Endothelial cell of umbilical vein (primary cell): Measurements from ENCODE around the gene BICRA. TPM values are rescaled to one million over a fixed set of nuclear protein-coding genes. Genes with fewer than 3 reads are reported as not detected.

ENCODE experiments used
- BruUV-seq: library from RNA; stranded (reverse); fragments of 400-500 nt; replicated peaks from 2 replicates; lab custom pipeline; 2021; lab: Mats Ljungman, UMichigan
- CTCF ChIA-PET: fragments of 300-600, 350-600 bp; sonication (Branson Sonifier 250); formaldehyde crosslinking; loops from one replicate; lab custom pipeline; 2021; ENCODE audit warnings: antibody characterized with exemption, inconsistent platforms; lab: Charles Lee
- POLR2A ChIA-PET: fragments of 300-600, 350-600 bp; sonication (Branson Sonifier 250); formaldehyde crosslinking; loops from one replicate; lab custom pipeline; 2021; ENCODE audit warnings: antibody characterized with exemption, inconsistent platforms; lab: Charles Lee
- DNase-seq: peaks from one replicate; pipeline ENCODE4 v3.0.0-alpha.2; 2011; ENCODE audit warnings: low read depth, low spot score
- FAIRE-seq: peaks from 2 replicates; lab custom pipeline; 2011; peaks lifted over from hg19 to GRCh38; lab: Jason Lieb, UNC
- H2AFZ ChIP-seq: 2 replicates; pipeline ENCODE4 v1.6.0; 2012; ENCODE audit warnings: low read depth, low read length, control low read depth, inconsistent platforms
- H3K27ac ChIP-seq: 2 replicates; pipeline ENCODE4 v1.5.1; 2011; ENCODE audit warnings: low read depth, mild to moderate bottlenecking, control low read depth, low read length, moderate library complexity; ENCODE audit not compliant: insufficient read depth
- H3K27me3 ChIP-seq, 2 experiments: 2 replicates each; pipeline versions ENCODE4 v1.6.0 to v1.6.1; 2011; ENCODE audit warnings: low read length in 2 of 2, mixed read lengths in 1 of 2; ENCODE audit not compliant: control insufficient read depth in 2 of 2, insufficient read depth in 2 of 2
- H3K36me3 ChIP-seq, 2 experiments: 2 replicates in 1 of 2; 3 replicates in 1 of 2; pipeline ENCODE4 v1.5.1; 2011; ENCODE audit warnings: low read length in 2 of 2, mild to moderate bottlenecking in 1 of 2, moderate library complexity in 1 of 2; ENCODE audit not compliant: control insufficient read depth in 2 of 2, insufficient read depth in 2 of 2; ENCODE audit errors: extremely low read depth in 1 of 2
- H3K4me1 ChIP-seq: 3 replicates; pipeline ENCODE4 v1.5.1; 2011; ENCODE audit warnings: mild to moderate bottlenecking, low read length; ENCODE audit not compliant: control insufficient read depth, insufficient read depth; ENCODE audit errors: extremely low read depth
- H3K4me2 ChIP-seq: 2 replicates; pipeline ENCODE4 v1.6.1; 2011; ENCODE audit warnings: low read length, control low read depth, mixed read lengths; ENCODE audit not compliant: insufficient read depth
- H3K4me3 ChIP-seq, 3 experiments: fragments of 200-600 bp in 1 of 3; sonication (generic), shearing (Covaris generic) in 1 of 3; replicated peaks in 1 of 3; 2 replicates each; pipeline ENCODE4 v1.5.1; 2011 to 2016; ENCODE audit warnings: control low read depth in 3 of 3, low read length in 3 of 3, mild to moderate bottlenecking in 2 of 3, inconsistent platforms in 1 of 3, low read depth in 1 of 3, moderate library complexity in 1 of 3; ENCODE audit not compliant: insufficient read depth in 1 of 3
- H3K79me2 ChIP-seq: 2 replicates; pipeline ENCODE4 v1.6.0; 2012; ENCODE audit warnings: low read length, inconsistent platforms; ENCODE audit not compliant: control insufficient read depth, insufficient read depth
- H3K9ac ChIP-seq: replicated peaks from 2 replicates; pipeline ENCODE3; 2011; ENCODE audit warnings: low read length, control low read depth; ENCODE audit not compliant: insufficient read depth; ENCODE audit errors: extremely low read depth
- H3K9me1 ChIP-seq: replicated peaks from 3 replicates; pipeline ENCODE4 v1.6.0; 2011; ENCODE audit warnings: mild to moderate bottlenecking, low read length; ENCODE audit not compliant: control insufficient read depth, insufficient read depth; ENCODE audit errors: extremely low read depth
- H3K9me3 ChIP-seq: replicated peaks from 2 replicates; pipeline ENCODE4 v1.5.1; 2012; ENCODE audit warnings: low read length, inconsistent platforms; ENCODE audit not compliant: control insufficient read depth, insufficient read depth
- H4K20me1 ChIP-seq: replicated peaks from 2 replicates; pipeline ENCODE3; 2011; ENCODE audit warnings: mild to moderate bottlenecking, low read length; ENCODE audit not compliant: control insufficient read depth, insufficient read depth; ENCODE audit errors: extremely low read depth
- GATA2 ChIP-seq: IDR thresholded peaks from 2 replicates; pipeline ENCODE4 v1.7.0; 2011; ENCODE audit warnings: low read depth, mild to moderate bottlenecking, moderate library complexity, mixed read lengths, low read length; ENCODE audit not compliant: insufficient read length, insufficient read depth
- JUN ChIP-seq: IDR thresholded peaks from 2 replicates; pipeline ENCODE4 v1.6.1; 2011; ENCODE audit warnings: borderline replicate concordance, low read depth; ENCODE audit not compliant: insufficient read length, insufficient read depth
- POLR2A ChIP-seq: IDR thresholded peaks from 2 replicates; pipeline ENCODE4 v1.6.1; 2012; ENCODE audit warnings: low read depth, mild to moderate bottlenecking, control low read depth, low read length
- POLR2AphosphoS5 ChIP-seq: IDR thresholded peaks from 2 replicates; pipeline ENCODE4 v1.6.1; 2012; ENCODE audit warnings: low read depth, mild to moderate bottlenecking, control low read depth, low read length, moderate library complexity; ENCODE audit not compliant: insufficient read depth
- dilution Hi-C: fragments of 300-500 bp; cut with MboI; formaldehyde crosslinking; loops from one replicate; pipeline ENCODE4 v1.15.0; 2019; ENCODE audit warnings: low sequenced_read_pairs; ENCODE audit not compliant: extremely low pct_ligation_motif_present
- intact Hi-C: fragments of 100-400 bp; cut with micrococcal nuclease; formaldehyde crosslinking; loops from one replicate; pipeline ENCODE4 v1.10.0; 2022
- polyA plus RNA-seq, 4 experiments: library from polyadenylated mRNA; depleted of rRNA in 3 of 4; stranded (reverse) in 3 of 4; unstranded in 1 of 4; fragments of >200 nt; gene quantifications; 2 replicates each; pipeline versions ENCODE4 v1.2.1 to v1.2.3, GENCODE V29; 2011 to 2012; ENCODE audit warnings: missing spikeins in 1 of 4
- total RNA-seq: library from RNA; stranded (reverse); gene quantifications from 2 replicates; pipeline ENCODE4 v1.2.3, GENCODE V29; 2021
- TF ChIP-seq, protein P1 (sequence below): IDR thresholded peaks from 2 replicates; pipeline ENCODE4 v1.6.1; 2011; ENCODE audit not compliant: insufficient read depth, insufficient read length
- TF ChIP-seq, protein P2 (sequence below), 2 donors: IDR thresholded peaks; 1 replicate in 1 of 2; 2 replicates in 1 of 2; pipeline ENCODE4 v1.5.1; 2011; ENCODE audit warnings: low read length in 2 of 2, mild to moderate bottlenecking in 2 of 2, moderate library complexity in 2 of 2, control low read depth in 1 of 2, inconsistent platforms in 1 of 2, low read depth in 1 of 2; ENCODE audit not compliant: insufficient read depth in 1 of 2; ENCODE audit errors: extremely low read depth in 1 of 2

The BICRA gene
- total and polyA plus RNA-seq, 2 donors (not counting 3 experiments of a cell fraction or from before 2014, with no cell fraction given), result 3.8 to 20.5 TPM

DNA sequence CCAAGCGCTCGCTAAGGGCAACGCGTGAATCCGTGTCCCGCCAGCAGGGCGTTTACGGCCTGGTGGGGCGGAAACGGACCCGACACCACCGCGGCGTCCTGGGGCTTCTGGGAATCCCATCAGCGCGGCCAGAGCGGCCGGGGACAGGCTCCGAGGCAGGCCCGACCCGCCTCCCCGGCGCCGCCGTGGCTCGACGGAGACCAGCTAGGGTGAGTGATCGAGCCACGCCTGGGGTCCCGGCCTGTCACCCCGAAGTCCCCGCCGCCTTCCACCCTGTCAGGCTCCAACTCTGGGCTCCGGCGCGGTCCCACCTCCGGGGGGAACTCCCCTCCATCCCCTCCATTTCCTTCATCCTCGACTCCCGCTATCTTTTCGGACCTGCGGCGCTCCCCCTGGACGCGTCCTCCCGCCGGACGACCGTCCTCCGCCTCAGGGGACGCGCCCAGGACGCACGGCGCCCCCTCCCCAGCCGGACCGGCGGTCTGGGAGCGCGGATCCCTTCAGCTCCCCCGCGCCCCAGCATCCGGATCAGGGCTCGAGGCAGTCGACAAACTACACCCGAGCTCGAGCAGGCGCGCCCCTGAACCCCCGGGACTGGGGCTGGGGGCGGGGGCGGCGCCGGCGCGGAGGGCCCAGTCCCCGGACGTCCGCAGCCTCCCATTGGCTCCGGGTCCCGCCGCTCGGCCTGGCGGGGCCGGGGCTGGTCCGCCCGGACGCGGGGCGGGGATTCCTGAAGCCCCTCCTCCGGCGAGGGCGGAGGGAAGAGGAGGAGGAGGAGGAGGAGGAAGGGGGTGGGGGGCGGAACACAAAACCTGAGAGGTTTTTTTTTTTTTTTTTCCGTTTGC is 638 bp upstream of the BICRA start:
- peak; percentile 89 for FAIRE-seq
- peaks cover 45% of the 10 kb centered on the region for H3K79me2 ChIP-seq

More for the DNA sequence above, 638 bp upstream of the BICRA start:
- Histone ChIP-seq H3K27me3 (no peaks in the 10 kb centered on the region), H3K36me3 (no peaks in the 10 kb centered on the region), H3K9me3 (no peaks in the 10 kb centered on the region), H3K27ac (peak overlapping the region; percentile 90), H3K4me3 (peak overlapping the region; percentile 67 to 92 (median 91)), H3K9me1 (no peaks in the 10 kb centered on the region), H3K4me1 (peaks cover 25% of the 10 kb centered on the region), H2AFZ (peak overlapping the region; percentile 52), H4K20me1 (no peaks in the 10 kb centered on the region), H3K9ac (peak overlapping the region; percentile 97), H3K4me2 (peak overlapping the region; percentile 71)
- ChIA-PET CTCF (interaction anchor here (1.0 to 1.8 kb wide), 2 partner anchors 76 to 171 kb away, joined by 3 to 4 read pairs; no protein-coding TSS in a partner anchor), POLR2A (interaction anchor here (0.6 kb wide), 2 partner anchors 9 to 12 kb away, joined by 6 to 9 read pairs; no protein-coding TSS in a partner anchor)
- intact Hi-C loops (loop anchor here (1.0 kb wide), 3 partner anchors 8 to 93 kb away; partner anchors contain the start of gene NAPA), dilution Hi-C loops (no loop called here)
- TF ChIP-seq POLR2A, result peak; percentile 64
- TF ChIP-seq POLR2AphosphoS5, result peak; percentile 48
- TF ChIP-seq, protein P1, sequence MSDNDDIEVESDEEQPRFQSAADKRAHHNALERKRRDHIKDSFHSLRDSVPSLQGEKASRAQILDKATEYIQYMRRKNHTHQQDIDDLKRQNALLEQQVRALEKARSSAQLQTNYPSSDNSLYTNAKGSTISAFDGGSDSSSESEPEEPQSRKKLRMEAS, result no peak
- no peak for TF ChIP-seq GATA2
- TF ChIP-seq, protein P2, sequence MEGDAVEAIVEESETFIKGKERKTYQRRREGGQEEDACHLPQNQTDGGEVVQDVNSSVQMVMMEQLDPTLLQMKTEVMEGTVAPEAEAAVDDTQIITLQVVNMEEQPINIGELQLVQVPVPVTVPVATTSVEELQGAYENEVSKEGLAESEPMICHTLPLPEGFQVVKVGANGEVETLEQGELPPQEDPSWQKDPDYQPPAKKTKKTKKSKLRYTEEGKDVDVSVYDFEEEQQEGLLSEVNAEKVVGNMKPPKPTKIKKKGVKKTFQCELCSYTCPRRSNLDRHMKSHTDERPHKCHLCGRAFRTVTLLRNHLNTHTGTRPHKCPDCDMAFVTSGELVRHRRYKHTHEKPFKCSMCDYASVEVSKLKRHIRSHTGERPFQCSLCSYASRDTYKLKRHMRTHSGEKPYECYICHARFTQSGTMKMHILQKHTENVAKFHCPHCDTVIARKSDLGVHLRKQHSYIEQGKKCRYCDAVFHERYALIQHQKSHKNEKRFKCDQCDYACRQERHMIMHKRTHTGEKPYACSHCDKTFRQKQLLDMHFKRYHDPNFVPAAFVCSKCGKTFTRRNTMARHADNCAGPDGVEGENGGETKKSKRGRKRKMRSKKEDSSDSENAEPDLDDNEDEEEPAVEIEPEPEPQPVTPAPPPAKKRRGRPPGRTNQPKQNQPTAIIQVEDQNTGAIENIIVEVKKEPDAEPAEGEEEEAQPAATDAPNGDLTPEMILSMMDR (IDR thresholded peaks at IDR 0.05; ENCODE audit: extremely low read depth in 1 of 2, insufficient read depth in 1 of 2, low read depth in 1 of 2, low read length in 2 of 2), result peak; percentile 22 to 46
- TF ChIP-seq JUN, result no peak
- BruUV-seq, result no TSS peak
- DNase-seq, result peak; percentile 90
